GM12864 (cell line): ENCODE results near the gene MPC2.

Source experiments
- DNase-seq: peaks from one replicate; pipeline ENCODE4 v3.0.0-alpha.2; 2011; ENCODE audit warnings: low read depth
- H3K4me3 ChIP-seq: 2 replicates; pipeline ENCODE4 v1.5.1; 2011; ENCODE audit warnings: mild to moderate bottlenecking, low read depth, low read length, control low read depth
- TF ChIP-seq, protein P1 (sequence below): IDR thresholded peaks from 2 replicates; pipeline ENCODE4 v1.5.1; 2011; ENCODE audit warnings: low read depth, mild to moderate bottlenecking, moderate library complexity, low read length, control low read depth, inconsistent platforms; ENCODE audit errors: missing control alignments

Gene MPC2

DNA sequence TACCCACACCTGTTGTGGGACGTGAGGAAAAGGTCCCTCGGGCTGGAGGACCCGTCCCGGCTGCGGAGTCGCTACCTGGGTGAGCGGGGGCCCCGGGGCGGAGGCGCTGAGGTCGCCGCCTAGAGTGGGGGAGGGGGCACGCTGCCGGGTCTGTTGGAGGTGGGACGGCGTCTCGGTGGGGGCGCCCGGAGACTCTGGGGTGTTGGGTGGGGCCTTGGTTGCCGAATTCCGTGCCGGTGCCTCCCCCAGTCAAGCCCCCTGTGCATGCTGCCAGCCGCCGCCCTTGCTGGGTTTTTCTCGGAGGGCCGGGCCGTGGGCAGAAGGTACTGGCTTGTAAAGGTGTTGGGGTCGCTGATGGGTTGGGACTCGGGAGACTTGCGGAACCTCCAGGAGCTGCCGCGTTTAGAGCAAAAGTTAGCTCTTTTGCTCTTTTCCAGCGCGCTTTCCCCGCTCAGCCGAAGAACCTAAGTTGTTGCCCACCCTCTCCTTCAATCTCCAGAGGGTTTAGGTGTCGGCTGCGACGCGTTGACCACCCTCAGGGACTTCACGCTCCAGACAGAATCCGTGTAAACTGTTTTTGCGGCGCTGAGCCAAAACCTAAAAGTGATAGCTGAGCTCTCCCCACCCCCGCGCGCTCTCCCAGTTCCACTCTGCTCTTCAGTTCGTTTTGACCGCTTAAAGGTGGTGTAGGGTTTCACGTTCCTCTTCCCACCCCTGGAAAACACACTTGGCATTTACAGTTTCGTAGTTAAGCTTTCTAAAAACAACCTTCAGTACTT is at the start of gene MPC2:
TSS of gene MPC2 (minus strand) at position 143 of the 779 bp plus-strand sequence. CDS start 1,231 bp downstream, outside the sequence.
- DNase-seq = peak; percentile 12
- TF ChIP-seq, protein P1, sequence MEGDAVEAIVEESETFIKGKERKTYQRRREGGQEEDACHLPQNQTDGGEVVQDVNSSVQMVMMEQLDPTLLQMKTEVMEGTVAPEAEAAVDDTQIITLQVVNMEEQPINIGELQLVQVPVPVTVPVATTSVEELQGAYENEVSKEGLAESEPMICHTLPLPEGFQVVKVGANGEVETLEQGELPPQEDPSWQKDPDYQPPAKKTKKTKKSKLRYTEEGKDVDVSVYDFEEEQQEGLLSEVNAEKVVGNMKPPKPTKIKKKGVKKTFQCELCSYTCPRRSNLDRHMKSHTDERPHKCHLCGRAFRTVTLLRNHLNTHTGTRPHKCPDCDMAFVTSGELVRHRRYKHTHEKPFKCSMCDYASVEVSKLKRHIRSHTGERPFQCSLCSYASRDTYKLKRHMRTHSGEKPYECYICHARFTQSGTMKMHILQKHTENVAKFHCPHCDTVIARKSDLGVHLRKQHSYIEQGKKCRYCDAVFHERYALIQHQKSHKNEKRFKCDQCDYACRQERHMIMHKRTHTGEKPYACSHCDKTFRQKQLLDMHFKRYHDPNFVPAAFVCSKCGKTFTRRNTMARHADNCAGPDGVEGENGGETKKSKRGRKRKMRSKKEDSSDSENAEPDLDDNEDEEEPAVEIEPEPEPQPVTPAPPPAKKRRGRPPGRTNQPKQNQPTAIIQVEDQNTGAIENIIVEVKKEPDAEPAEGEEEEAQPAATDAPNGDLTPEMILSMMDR = no peak
- H3K4me3 ChIP-seq = peak within 1 kb of the TSS; percentile 75

DNA sequence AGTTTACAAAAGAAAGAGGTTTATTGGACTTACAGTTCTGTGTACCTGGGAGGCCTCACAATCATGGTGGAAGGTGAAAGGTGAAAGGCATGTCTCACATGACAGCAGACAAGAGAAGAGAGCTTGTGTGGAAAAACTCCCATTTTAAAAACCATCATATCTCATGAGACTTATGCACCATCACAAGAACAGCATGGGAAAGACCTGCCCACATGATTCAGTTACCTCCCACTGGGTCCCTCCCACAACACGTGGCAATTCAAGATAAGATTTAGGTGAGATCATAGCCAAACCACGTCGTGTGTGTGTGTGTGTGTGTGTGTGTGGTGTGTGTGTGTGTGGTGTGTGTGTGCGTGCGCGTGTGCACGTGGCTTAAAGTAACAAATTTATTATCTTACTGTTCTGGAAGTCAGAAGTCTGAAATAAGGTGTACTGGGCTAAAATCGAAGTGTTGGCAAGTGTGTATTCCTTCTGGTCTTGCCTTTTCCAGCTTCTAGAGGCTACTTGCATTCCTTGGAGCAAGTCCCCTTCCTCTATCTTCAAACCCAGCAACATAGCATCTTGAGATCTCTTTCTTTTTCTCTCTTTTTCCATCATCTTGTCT is 48.1 kb upstream of the MPC2 start:
- TF ChIP-seq, protein P1 = no peak
- no peak for DNase-seq
- H3K4me3 ChIP-seq = no peak overlapping the region

DNA sequence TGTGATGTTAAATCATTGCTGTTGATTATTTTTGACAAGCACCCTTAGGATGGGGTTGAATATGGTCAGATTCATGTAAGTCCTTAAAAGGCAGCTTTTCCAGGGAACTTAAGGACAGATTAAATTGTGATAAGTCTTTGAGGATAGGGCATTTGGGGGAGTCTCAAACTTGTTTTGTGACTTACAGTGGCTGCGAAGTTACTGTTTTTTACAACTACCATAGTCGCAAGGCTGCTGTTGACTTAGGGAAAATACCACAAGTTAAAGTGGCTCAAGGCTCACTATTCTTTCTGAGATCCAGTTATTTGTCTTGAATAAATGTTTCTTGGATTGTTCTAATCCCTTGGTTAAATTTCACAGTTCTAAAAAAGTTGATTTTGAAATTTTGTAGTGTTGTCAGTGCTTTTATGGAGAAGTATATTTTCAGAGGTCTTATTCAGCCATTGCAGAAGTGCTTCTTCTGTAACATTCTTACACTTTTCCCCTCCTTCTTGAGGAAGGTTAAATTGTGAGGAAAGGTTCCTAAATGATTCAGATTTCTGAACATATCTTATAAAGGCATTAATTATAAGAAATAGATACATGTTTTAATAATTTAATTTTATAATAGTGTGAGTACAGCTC is 47.0 kb upstream of the MPC2 start:
- no peak overlapping the region for H3K4me3 ChIP-seq
- DNase-seq = no peak
- TF ChIP-seq, protein P1 = no peak

DNA sequence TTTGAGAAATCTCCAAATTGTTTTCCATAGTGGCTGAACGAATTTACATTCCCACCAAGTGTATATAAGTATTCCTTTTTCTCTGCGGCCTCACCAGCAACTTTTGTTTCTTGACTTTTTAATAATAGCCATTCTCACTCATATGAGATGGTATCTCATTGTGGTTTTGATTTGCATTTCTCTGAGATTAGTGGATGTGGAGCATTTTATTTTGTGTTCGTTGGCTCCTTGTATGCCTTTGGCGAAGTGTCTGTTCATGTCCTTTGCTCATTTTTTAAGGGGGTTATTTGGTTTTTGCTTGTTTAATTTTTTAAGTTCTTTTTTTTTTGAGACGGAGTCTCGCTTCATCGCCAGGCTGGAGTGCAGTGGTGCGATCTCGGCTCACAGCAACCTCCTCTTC is 45.1 kb upstream of the MPC2 start:
- no peak overlapping the region for H3K4me3 ChIP-seq
- DNase-seq = no peak
- TF ChIP-seq, protein P1 = no peak

DNA sequence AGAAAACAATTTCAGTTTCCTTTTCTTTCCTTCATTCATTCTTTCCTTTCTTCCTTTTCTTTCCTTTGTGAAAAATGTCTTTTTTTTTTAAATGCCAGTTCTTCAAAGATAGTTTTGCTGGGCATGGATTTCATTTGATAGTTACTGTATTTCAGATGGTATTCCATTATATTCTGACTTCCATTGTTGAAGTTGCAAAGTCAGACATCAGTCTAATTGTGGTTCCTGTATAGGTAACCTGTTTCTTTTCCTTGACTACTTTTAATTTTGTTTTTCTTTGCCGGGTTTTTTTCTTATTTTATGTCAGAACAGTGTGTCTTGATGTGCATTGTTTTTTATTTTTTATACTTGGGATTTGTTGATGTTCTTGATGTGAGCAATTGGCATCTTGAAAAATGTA is 40.4 kb upstream of the MPC2 start:
- H3K4me3 ChIP-seq = no peak overlapping the region
- DNase-seq = no peak
- TF ChIP-seq, protein P1 = no peak

DNA sequence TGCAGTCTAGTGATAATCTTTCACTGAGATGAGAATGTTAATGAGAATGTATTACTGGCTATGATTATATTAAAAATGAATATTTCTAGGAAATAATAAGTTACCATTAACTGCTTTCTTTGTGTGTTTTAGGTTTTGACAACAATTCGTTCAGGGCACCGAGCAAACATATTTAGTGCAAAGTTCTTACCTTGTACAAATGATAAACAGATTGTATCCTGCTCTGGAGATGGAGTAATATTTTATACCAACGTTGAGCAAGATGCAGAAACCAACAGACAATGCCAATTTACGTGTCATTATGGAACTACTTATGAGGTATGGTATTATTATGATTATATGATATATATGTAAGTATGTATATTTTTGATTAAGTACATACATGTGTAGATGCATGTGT is 37.8 kb upstream of the MPC2 start:
- H3K4me3 ChIP-seq = no peak overlapping the region
- TF ChIP-seq, protein P1 = no peak
- no peak for DNase-seq
